Stimulated activated naive CD4-positive, alpha-beta T cell (primary cell): ENCODE results near the gene SRGAP1.
"Not testable (repeated sequence)": the region's sequence is repeated elsewhere in the genome, so short reads cannot be mapped to it uniquely, and the experiment has no call there.

ENCODE experiments used
- DNase-seq, 6 experiments: peaks; one replicate each; lab custom pipeline; 2025; lab: John Stamatoyannopoulos, UW

SRGAP1 gene

GRCh38 chr12:64085996-64086395, 241.5 kb downstream of the SRGAP1 start:
- no peak for DNase-seq

- no peak for DNase-seq
Measured at GRCh38 chr12:64086946-64087345, 242.4 kb downstream of the SRGAP1 start.

DNA sequence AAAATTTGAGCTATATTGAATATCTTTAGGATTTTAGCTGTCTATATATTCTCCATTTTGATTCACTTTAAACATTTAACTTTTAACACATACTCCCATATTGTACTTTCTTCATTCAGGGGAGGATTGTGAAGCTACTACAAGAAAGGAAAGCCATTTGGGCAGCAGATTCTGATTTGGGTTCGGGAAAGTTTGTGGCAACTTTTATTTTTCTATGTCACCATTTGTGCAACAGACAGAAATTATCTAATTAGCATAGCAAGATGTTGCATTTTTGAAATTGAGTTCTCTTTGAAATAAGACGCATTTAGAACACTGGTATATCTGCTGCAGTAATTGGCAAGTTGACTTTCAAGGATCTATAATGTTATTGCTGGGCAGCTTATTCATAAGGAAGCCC, 243.3 kb downstream of the SRGAP1 start:
- DNase-seq, result no peak

DNA sequence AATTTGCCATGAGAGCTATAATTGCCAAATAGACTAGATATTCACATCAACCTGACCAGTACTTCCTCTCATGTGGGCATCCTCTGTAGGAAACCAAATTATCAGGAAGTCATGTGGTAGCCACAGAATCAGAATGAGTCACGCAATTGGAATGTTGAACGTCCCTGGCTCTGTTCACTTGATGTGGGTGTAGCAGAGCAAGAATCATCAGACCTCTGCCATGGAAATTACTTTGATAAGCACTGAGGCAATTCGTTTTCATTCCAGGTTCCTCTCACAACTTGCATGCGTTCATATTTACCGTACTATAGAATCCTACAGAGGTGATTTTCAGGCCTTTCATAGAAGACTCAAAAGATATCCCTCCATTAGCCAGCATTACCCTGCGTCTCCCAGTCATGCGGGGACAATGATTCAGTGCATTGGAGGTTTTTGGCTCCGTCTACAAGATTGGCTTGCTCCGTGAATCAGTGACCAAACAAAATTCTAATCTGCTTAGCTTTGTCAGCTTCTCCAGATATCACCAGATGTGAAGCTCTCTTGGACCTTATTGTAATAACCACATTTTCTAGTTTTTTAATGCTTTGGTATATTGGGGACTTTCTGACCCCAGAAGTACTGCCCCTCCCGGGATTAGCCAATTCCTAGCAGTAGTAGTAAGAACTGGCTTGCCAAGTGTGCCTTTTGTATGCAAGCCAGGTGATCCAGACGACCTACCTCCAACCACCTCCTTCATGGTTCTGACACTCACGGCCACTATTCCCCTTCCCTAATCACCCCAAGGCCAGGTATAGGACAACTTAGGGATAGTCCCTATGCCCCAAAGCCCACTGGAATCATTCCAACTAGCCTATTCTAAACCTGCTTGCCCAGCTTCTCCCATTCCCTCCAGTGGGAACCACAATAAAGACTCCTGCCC, 244.2 kb downstream of the SRGAP1 start:
- no peak for DNase-seq

GRCh38 chr12:64090047-64090446, 245.5 kb downstream of the SRGAP1 start:
- DNase-seq, result no peak

DNA sequence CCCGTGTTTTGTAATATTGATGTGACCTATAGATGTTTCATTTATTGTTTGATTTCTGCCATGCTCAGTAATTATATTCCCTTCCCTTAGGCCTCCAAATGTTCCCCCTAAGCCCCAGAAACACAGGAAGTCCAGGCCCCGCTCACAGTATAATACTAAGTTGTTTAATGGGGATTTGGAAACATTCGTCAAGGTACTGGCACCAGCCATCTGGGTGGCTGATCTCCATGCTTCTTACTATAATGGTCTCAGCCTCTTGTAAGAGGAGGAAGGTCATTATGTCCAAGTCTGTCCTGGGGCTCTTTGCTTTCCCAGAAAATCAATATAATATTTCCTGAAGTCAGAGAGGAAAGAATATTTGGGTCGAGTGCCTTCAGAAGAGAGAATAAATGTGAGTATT, 246.7 kb downstream of the SRGAP1 start:
- DNase-seq, result no peak

- no peak for DNase-seq
Measured at GRCh38 chr12:64092507-64093196, 248.2 kb downstream of the SRGAP1 start.

GRCh38 chr12:64093689-64094088, 249.2 kb downstream of the SRGAP1 start:
- DNase-seq, result no peak

DNA sequence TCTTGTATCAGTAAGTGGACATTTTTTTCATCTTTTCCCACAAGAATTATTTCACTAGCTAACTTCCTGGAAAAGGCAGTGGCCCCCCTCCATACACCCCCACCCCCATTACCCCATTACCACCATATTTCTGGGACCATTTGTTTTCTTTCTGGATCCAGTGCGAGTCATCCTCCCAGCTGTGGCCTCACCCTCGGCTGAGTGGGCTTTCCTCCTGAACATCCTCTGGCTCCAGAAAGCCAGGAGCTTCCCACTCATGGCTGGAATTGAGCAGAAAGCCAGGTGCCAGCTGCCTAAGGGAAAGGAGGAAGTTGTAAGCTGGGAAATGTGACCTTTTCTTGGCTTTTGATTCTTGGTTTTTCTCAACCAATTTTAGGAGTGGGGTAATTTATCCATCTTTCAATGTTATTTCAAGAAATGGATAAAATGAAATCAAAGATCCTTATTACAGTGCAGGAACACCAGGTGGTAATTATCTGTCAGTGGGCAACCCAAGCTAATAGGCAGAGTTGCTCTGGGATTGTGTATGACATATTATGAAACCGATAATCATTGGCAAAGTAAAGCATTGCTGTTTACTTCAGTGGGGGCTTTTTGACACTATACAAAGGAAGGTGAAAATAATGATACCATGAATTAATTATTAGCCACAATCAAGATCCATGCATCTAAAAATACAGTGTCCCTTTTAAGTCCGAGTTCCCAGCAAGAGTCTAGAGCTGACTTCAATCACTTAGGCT, 253.0 kb downstream of the SRGAP1 start:
- no peak for DNase-seq

DNA sequence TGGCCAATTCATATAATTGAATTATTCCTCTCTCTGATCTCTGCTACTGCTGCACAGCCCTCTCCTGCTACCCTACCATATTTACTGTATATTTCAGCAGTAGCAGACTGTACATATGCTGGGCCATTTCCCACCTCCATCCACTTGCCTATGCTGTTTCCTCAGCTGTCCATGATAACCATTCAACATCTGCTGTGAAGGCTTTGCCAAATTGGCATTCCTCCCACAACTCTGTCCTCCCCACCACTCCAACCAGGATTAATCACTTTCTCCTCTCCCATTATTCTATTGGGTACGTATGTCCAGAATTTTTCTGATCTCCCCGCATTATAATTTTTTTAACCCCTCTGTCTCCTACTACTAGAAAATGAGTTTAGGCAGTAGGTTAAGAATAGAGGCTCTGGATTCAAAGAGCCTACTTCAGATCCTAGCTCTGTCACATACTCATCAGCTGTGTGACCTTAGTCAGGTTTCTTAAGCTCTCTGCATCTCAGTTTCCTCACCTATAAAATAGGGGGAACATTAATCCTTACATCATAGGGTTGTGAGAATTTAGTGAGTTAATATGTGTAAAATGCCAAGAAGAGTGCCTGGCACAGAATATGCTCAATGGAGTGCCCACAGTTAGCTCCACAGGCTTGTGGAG, 254.3 kb downstream of the SRGAP1 start:
- DNase-seq, result no peak

- DNase-seq, result no peak
Measured at GRCh38 chr12:64099397-64099796, 254.9 kb downstream of the SRGAP1 start.

- DNase-seq, result no peak
Measured at GRCh38 chr12:64102339-64102738, 257.8 kb downstream of the SRGAP1 start.

- no peak for DNase-seq
Measured at GRCh38 chr12:64103825-64104740, 259.6 kb downstream of the SRGAP1 start.

DNA sequence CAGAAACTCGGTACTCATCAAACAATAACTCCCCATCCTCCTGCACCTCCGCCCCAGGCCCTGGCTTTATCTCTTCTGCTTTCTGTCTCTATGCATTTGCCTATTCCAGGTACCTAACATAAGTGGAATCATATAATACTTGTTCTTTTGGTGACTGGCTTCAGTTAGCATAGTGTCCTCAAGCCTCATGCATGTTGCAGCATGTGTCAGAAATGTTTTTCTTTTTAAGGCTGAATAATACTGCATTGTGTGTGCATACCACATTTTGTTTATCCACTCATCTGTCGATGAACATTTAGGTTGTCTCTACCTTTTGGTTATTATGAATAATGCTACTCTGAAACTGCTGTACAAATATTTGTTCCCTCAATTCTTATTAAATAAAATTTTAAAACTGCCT, 260.5 kb downstream of the SRGAP1 start:
- no peak for DNase-seq

DNA sequence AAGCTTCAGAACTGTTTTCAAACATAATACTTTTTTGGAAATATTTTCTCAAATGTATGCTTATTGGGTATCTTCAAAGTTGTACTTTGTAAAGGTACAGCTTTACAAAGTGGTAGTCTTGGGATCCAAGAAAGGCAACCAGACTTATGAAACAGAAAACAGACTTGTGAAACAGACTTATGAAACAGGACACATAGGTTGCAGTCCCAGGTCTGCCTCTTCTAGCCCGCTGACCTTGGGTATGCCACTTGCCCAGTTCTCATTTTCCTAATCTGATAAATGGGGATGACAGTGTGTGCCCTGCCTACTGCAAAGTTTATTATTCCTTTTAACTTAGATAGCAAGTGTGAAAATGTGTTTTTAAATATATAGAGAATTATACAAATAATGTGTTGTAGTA, 263.3 kb downstream of the SRGAP1 start:
- no peak for DNase-seq

DNA sequence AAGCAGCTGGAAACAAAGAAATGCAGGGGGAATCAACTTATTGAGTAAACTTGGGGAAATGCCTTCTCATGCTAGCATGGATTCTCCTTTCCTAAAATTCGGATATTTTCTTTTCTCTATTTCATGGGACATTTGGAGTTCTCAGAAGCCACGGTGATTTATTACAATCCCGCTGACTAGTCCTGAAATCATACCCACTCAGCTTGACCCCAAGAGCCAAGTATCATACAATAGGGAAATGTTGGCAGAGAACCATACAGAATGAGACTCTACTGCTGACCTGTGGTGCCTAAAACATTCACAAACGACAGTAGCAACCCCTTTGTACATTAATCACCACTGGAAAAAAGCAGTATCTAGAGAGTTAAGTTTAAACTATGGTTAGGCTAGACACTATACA, 265.2 kb downstream of the SRGAP1 start:
- DNase-seq, result no peak

- no peak for DNase-seq
Measured at GRCh38 chr12:64110864-64111263, 266.4 kb downstream of the SRGAP1 start.

DNA sequence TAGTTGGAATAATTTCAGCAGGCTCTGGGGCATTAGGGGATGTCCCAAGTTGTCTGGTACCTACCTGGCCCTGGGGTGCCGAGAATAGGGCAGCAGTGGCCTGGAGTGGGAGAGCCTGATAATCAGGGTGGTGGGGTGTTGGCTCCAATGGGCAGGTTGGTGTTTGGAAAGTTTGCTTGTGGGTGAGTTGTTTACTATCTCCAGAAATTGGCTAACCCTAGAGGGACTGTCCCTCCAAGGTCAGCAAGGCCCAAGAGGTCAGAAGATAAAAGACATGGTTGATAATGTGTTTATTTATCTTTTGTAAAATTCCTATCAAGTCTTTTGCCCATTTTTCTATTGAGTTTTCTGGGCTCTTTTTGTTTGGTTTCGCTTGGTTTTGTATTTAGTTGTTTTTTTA, 272.5 kb downstream of the SRGAP1 start:
- DNase-seq, result no peak

DNA sequence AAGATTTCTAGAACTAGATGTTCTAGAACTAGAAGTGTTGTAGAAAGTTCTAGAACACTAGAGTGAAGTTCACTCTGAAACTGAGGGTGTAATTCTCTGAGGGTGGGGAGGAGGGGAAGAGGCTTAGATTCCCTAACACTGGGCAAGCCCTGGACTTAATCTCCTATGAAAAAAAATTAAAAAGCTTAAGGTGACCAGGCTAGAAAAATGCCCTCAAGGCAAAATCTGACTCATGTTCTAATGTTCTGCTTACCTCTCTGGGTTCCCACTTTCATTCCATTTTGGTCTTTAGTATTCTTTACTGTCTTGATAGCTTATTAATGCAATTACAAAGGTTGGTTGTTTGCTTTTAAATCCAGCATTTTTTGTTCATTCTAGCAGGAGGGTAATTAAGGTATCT, 276.1 kb downstream of the SRGAP1 start:
- no peak for DNase-seq

DNA sequence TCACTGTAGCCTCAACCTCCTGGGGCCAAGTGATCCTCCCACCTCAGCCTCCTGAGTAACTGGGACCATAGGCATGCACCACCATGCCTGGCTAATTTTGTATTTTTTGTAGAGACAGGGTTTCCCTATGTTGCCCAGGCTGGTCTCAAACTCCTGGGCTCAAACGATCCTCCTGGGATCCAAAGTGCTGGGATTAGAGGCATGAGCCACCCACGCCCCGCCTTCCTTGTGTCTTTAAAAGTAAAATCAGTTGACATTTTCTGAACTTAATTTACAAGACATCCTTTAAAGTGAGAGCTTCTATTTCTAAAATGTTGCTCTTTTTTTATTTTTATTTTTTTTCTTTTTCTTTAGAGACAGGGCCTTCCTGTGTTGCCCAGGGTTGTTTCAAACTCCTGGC, 276.6 kb downstream of the SRGAP1 start:
- not testable (repeated sequence) for DNase-seq

GRCh38 chr12:64122154-64122553, 277.7 kb downstream of the SRGAP1 start:
- DNase-seq, result no peak
